ENCODE data around the gene TMEM165.

DNA sequence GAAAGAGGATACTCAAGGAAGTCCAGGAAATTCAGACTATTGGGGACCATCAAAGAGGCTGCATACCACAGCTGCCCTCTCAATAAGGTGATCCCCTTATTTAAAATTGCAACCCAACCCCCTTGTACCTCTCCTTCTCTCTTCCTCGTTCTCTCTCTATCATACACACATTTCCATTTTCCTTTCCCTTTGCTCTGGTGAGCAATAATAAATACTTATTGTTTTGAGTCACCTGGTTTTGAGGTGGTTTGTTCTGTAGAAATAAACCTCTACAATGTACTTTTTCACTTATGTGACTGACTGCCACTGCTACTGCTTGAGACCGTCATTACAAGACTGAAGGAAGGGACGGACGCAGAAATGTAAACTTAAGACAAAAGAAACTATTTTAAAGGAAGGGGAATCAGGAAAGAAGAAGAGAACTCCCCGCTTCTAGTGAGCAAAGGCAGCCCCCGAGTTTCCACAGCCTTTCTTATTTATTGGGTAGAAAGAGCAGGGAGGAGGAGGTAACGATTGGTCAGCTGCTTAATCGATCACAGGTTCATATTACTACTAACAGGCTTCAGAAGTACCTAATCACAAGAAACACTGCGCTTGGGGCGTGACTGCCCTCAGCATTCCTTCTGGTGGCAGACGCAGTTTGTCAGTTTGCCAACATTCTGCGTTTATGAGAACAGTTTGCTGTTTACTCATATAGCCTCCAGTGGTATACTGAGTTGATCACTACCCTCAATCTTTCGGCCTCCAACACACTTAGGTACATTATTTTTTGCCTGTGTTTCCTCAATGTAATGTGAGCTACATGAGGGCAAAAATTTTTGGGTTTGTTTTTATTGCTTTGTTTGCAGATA lies 16.9 kb upstream of the TMEM165 start:
- TF ChIP-seq, protein P1, sequence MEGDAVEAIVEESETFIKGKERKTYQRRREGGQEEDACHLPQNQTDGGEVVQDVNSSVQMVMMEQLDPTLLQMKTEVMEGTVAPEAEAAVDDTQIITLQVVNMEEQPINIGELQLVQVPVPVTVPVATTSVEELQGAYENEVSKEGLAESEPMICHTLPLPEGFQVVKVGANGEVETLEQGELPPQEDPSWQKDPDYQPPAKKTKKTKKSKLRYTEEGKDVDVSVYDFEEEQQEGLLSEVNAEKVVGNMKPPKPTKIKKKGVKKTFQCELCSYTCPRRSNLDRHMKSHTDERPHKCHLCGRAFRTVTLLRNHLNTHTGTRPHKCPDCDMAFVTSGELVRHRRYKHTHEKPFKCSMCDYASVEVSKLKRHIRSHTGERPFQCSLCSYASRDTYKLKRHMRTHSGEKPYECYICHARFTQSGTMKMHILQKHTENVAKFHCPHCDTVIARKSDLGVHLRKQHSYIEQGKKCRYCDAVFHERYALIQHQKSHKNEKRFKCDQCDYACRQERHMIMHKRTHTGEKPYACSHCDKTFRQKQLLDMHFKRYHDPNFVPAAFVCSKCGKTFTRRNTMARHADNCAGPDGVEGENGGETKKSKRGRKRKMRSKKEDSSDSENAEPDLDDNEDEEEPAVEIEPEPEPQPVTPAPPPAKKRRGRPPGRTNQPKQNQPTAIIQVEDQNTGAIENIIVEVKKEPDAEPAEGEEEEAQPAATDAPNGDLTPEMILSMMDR (IDR thresholded peaks at IDR 0.05): no peak
- TF ChIP-seq EP300 (IDR thresholded peaks at IDR 0.05) (no peak), POLR2A (IDR thresholded peaks at IDR 0.05) (no peak)
